ENCODE data around the gene COPS8. TPM values are rescaled to one million over a fixed set of nuclear protein-coding genes. Genes with fewer than 3 reads are reported as not detected.

Gene COPS8
- total RNA-seq, 1 experiment from 2014 or later: 49.9 TPM

- Mint-ChIP-seq H3K4me1 (ENCODE audit: low read depth, unreplicated experiment) (peaks cover 8% of the 10 kb centered on the region), H3K4me3 (ENCODE audit: low read depth, unreplicated experiment) (no peak overlapping the region), H3K27me3 (ENCODE audit: unreplicated experiment) (peaks cover 36% of the 10 kb centered on the region), H3K27ac (ENCODE audit: unreplicated experiment) (no peak overlapping the region), H3K9me3 (ENCODE audit: low read depth, unreplicated experiment) (peaks cover 4% of the 10 kb centered on the region), H3K36me3 (ENCODE audit: insufficient read depth, unreplicated experiment) (no peaks in the 10 kb centered on the region)
- intact Hi-C loops (cut with micrococcal nuclease; ENCODE audit: unreplicated experiment): no loop called here
- CTCF ChIA-PET: interaction anchor here (1.1 kb wide), 1 partner anchor 13 kb away, joined by 3 read pairs; no protein-coding TSS in a partner anchor
- no peak for DNase-seq
- no peak for TF ChIP-seq CTCF (IDR thresholded peaks at IDR 0.05; ENCODE audit: unreplicated experiment)
- no TSS peak for BruUV-seq (replicated peaks)
These were observed 55.9 kb downstream of the COPS8 start for GRCh38 chr2:237141571-237142051.

- TF ChIP-seq CTCF (IDR thresholded peaks at IDR 0.05; ENCODE audit: unreplicated experiment): no peak
- peaks cover 4% of the 10 kb centered on the region for H3K9me3 Mint-ChIP-seq (ENCODE audit: low read depth, unreplicated experiment)
- CTCF ChIA-PET: no interaction called here
- BruUV-seq (replicated peaks): no TSS peak
- no peak overlapping the region for H3K4me3 Mint-ChIP-seq (ENCODE audit: low read depth, unreplicated experiment)
- H3K27me3 Mint-ChIP-seq (ENCODE audit: unreplicated experiment): peaks cover 36% of the 10 kb centered on the region
- no peak for DNase-seq
- intact Hi-C loops (cut with micrococcal nuclease; ENCODE audit: unreplicated experiment): no loop called here
- H3K27ac Mint-ChIP-seq (ENCODE audit: unreplicated experiment): no peak overlapping the region
- no peaks in the 10 kb centered on the region for H3K36me3 Mint-ChIP-seq (ENCODE audit: insufficient read depth, unreplicated experiment)
- H3K4me1 Mint-ChIP-seq (ENCODE audit: low read depth, unreplicated experiment): no peaks in the 10 kb centered on the region
These were observed 57.4 kb downstream of the COPS8 start for GRCh38 chr2:237143118-237143517.

GRCh38 chr2:237143676-237144440, 58.2 kb downstream of the COPS8 start:
- CTCF ChIA-PET: interaction anchor here (0.7 kb wide), 1 partner anchor 306 kb away, joined by 3 read pairs; no protein-coding TSS in a partner anchor
- H3K4me3 Mint-ChIP-seq (ENCODE audit: low read depth, unreplicated experiment): no peak overlapping the region
- H3K27ac Mint-ChIP-seq (ENCODE audit: unreplicated experiment): no peak overlapping the region
- no TSS peak for BruUV-seq (replicated peaks)
- H3K9me3 Mint-ChIP-seq (ENCODE audit: low read depth, unreplicated experiment): peaks cover 4% of the 10 kb centered on the region
- H3K36me3 Mint-ChIP-seq (ENCODE audit: insufficient read depth, unreplicated experiment): no peaks in the 10 kb centered on the region
- H3K4me1 Mint-ChIP-seq (ENCODE audit: low read depth, unreplicated experiment): no peaks in the 10 kb centered on the region
- no peak for DNase-seq
- intact Hi-C loops (cut with micrococcal nuclease; ENCODE audit: unreplicated experiment): no loop called here
- peaks cover 36% of the 10 kb centered on the region for H3K27me3 Mint-ChIP-seq (ENCODE audit: unreplicated experiment)
- no peak for TF ChIP-seq CTCF (IDR thresholded peaks at IDR 0.05; ENCODE audit: unreplicated experiment)

- H3K9me3 Mint-ChIP-seq (ENCODE audit: low read depth, unreplicated experiment): peaks cover 4% of the 10 kb centered on the region
- no peak for TF ChIP-seq CTCF (IDR thresholded peaks at IDR 0.05; ENCODE audit: unreplicated experiment)
- H3K27ac Mint-ChIP-seq (ENCODE audit: unreplicated experiment): no peak overlapping the region
- no peak for DNase-seq
- H3K36me3 Mint-ChIP-seq (ENCODE audit: insufficient read depth, unreplicated experiment): no peaks in the 10 kb centered on the region
- intact Hi-C loops (cut with micrococcal nuclease; ENCODE audit: unreplicated experiment): no loop called here
- no TSS peak for BruUV-seq (replicated peaks)
- H3K27me3 Mint-ChIP-seq (ENCODE audit: unreplicated experiment): peaks cover 36% of the 10 kb centered on the region
- no peaks in the 10 kb centered on the region for H3K4me1 Mint-ChIP-seq (ENCODE audit: low read depth, unreplicated experiment)
- H3K4me3 Mint-ChIP-seq (ENCODE audit: low read depth, unreplicated experiment): no peak overlapping the region
- CTCF ChIA-PET: interaction anchor here (0.7 kb wide), 1 partner anchor 305 kb away, joined by 3 read pairs; no protein-coding TSS in a partner anchor
These were observed 58.8 kb downstream of the COPS8 start for GRCh38 chr2:237144516-237144915.

Data from Calu3 (cell line).